GM12878 (cell line): ENCODE data around the gene OTULIN.

ENCODE experiments used
- CTCF ChIP-seq, 3 experiments: IDR thresholded peaks in 2 of 3; conservative IDR thresholded peaks in 1 of 3; 2 replicates each; pipeline ENCODE4 v1.5.1; 2011; ENCODE audit warnings: low read depth in 3 of 3, low read length in 3 of 3, mild to moderate bottlenecking in 3 of 3, control low read depth in 2 of 3, moderate library complexity in 2 of 3, inconsistent platforms in 1 of 3, mixed read lengths in 1 of 3; ENCODE audit not compliant: control insufficient read depth in 2 of 3, insufficient read depth in 1 of 3; ENCODE audit errors: extremely low read depth in 1 of 3
- E2F4 ChIP-seq: IDR thresholded peaks from 2 replicates; pipeline ENCODE4 v1.6.1; 2012; ENCODE audit warnings: low read depth, low read length, improper control_type of control experiment
- ELK1 ChIP-seq: IDR thresholded peaks from 2 replicates; pipeline ENCODE4 v1.6.1; 2012; ENCODE audit warnings: low read depth, low read length, improper control_type of control experiment
- EZH2 ChIP-seq: IDR thresholded peaks from 2 replicates; pipeline ENCODE4 v1.6.1; 2012; ENCODE audit warnings: low read depth, mild to moderate bottlenecking, control low read depth, inconsistent platforms, low read length, borderline replicate concordance; ENCODE audit not compliant: control insufficient read depth
- GABPA ChIP-seq: IDR thresholded peaks from 2 replicates; pipeline ENCODE4 v1.6.1; 2014; ENCODE audit warnings: antibody characterized with exemption, low read depth, mild to moderate bottlenecking, inconsistent platforms
- JUND ChIP-seq: IDR thresholded peaks from 2 replicates; pipeline ENCODE4 v1.6.1; 2012; ENCODE audit warnings: low read depth, mild to moderate bottlenecking, low read length, improper control_type of control experiment, moderate library complexity
- LARP7 ChIP-seq: fragments of 450-650 bp; IDR thresholded peaks from 2 replicates; pipeline ENCODE4 v1.6.1; 2017; ENCODE audit warnings: mild to moderate bottlenecking
- MXI1 ChIP-seq: fragments of 150-350 bp; IDR thresholded peaks from 2 replicates; pipeline ENCODE4 v1.6.1; 2011; ENCODE audit warnings: low read depth, mild to moderate bottlenecking, inconsistent platforms, low read length, improper control_type of control experiment
- POLR2A ChIP-seq: IDR thresholded peaks from 2 replicates; pipeline ENCODE4 v1.6.1; 2011; ENCODE audit warnings: low read depth, mild to moderate bottlenecking, low read length
- POLR2AphosphoS5 ChIP-seq: IDR thresholded peaks from 2 replicates; pipeline ENCODE4 v1.6.1; 2011; ENCODE audit warnings: mild to moderate bottlenecking, low read length, inconsistent platforms
- ZBTB33 ChIP-seq: fragments of 450-650 bp; IDR thresholded peaks from 2 replicates; pipeline ENCODE4 v1.6.1; 2017; ENCODE audit warnings: mild to moderate bottlenecking

- TF ChIP-seq CTCF (IDR thresholded peaks at IDR 0.05 in 2 of 3, conservative IDR thresholded peaks at IDR 0.05 in 1 of 3; ENCODE audit: control insufficient read depth in 2 of 3, extremely low read depth in 1 of 3, insufficient read depth in 1 of 3, low read depth in 3 of 3, low read length in 3 of 3) (peak in 2 of 3 experiments; percentile 27 to 31; a peak in 2 of 6 replicates), EZH2 (no peak), ELK1 (no peak), POLR2A (peak; percentile 73), MXI1 (peak; percentile 69; the same call in 1 of the 2 replicates), E2F4 (no peak), LARP7 (no peak), GABPA (no peak), ZBTB33 (no peak), POLR2AphosphoS5 (peak; percentile 55; the same call in 1 of the 2 replicates), JUND (no peak)
Measured at GRCh38 chr5:14665949-14666348, 1.4 kb downstream of the OTULIN start.
